Measurements from ENCODE around the gene SNX9. TPM values are rescaled to one million over a fixed set of nuclear protein-coding genes. Genes with fewer than 3 reads are reported as not detected.

The SNX9 gene
- polyA plus RNA-seq, 1 donor (not counting 4 experiments of a cell fraction or from before 2014, with no cell fraction given), result 37.8 TPM

DNA sequence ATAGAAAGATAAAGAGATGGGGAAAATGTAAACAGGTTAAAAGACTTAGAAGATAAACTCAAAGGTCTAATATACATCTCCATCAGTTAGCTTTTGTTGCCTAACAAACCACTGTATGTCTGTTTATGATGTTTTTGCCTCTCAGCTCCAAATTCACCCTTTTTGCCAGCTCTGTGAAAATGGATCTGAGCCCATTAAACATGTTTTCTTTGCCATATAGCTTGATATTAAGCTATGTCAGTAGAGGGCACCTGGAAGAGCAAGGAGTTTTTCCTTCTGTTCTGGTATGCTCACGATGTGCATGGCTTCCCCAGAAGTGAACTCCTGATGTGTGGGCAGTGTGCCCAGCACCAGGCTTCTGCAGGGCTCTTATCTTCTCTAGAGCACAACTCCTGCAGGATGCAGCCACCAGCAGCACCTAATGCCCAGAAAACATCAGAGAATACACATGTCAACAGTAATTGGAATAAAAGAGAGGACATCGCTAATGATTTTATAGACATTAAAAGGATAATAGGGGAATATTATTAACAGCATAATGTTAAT, 14.6 kb upstream of the SNX9 start:
- H3K27me3 ChIP-seq (ENCODE audit: control insufficient read depth, extremely low read depth, insufficient read depth, low read length), result no peaks in the 10 kb centered on the region
- no peak for TF ChIP-seq EZH2 (IDR thresholded peaks at IDR 0.05; ENCODE audit: low read length)
- TF ChIP-seq, protein P1, sequence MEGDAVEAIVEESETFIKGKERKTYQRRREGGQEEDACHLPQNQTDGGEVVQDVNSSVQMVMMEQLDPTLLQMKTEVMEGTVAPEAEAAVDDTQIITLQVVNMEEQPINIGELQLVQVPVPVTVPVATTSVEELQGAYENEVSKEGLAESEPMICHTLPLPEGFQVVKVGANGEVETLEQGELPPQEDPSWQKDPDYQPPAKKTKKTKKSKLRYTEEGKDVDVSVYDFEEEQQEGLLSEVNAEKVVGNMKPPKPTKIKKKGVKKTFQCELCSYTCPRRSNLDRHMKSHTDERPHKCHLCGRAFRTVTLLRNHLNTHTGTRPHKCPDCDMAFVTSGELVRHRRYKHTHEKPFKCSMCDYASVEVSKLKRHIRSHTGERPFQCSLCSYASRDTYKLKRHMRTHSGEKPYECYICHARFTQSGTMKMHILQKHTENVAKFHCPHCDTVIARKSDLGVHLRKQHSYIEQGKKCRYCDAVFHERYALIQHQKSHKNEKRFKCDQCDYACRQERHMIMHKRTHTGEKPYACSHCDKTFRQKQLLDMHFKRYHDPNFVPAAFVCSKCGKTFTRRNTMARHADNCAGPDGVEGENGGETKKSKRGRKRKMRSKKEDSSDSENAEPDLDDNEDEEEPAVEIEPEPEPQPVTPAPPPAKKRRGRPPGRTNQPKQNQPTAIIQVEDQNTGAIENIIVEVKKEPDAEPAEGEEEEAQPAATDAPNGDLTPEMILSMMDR (optimal IDR thresholded peaks at IDR 0.05 in 1 of 3, IDR thresholded peaks at IDR 0.05 in 1 of 3, conservative IDR thresholded peaks at IDR 0.05 in 1 of 3; ENCODE audit: extremely low read depth in 1 of 3, insufficient read depth in 2 of 3, low read length in 3 of 3), result no peak
- FAIRE-seq (no peak), DNase-seq (ENCODE audit: low read depth, low spot score) (no peak)
- H3K4me2 ChIP-seq (ENCODE audit: control insufficient read depth, extremely low read depth, insufficient read depth, low read depth, low read length), result no peak overlapping the region
- H3K9ac ChIP-seq (ENCODE audit: control insufficient read depth, extremely low read depth, insufficient read depth, low read length), result no peak overlapping the region
- no peak overlapping the region for H2AFZ ChIP-seq (ENCODE audit: control insufficient read depth, low read length)
- dilution Hi-C loops (cut with MboI; ENCODE audit: extremely low pct_ligation_motif_present, low sequenced_read_pairs), result no loop called here
- H3K4me1 ChIP-seq (ENCODE audit: control insufficient read depth, extremely low read depth, insufficient read depth, low read length), result peaks cover 8% of the 10 kb centered on the region
- no peaks in the 10 kb centered on the region for H3K79me2 ChIP-seq (ENCODE audit: control insufficient read depth, insufficient read depth, low read length)
- no peaks in the 10 kb centered on the region for H3K36me3 ChIP-seq (ENCODE audit: control insufficient read depth in 2 of 2, extremely low read depth in 1 of 2, insufficient read depth in 2 of 2, low read length in 2 of 2)
- H3K27ac ChIP-seq (ENCODE audit: control insufficient read depth, insufficient read depth, low read length), result no peak overlapping the region
- H3K9me3 ChIP-seq (ENCODE audit: control insufficient read depth, low read depth, low read length), result peaks cover 3% of the 10 kb centered on the region
- H3K9me1 ChIP-seq (ENCODE audit: control insufficient read depth, extremely low read depth, insufficient read depth, low read length), result no peaks in the 10 kb centered on the region
- no peaks in the 10 kb centered on the region for H4K20me1 ChIP-seq (ENCODE audit: control insufficient read depth, extremely low read depth, insufficient read depth, low read length)
- no peak overlapping the region for H3K4me3 ChIP-seq (ENCODE audit: control insufficient read depth in 2 of 3, extremely low read depth in 1 of 3, insufficient read depth in 2 of 3, low read depth in 1 of 3, low read length in 3 of 3)

DNA sequence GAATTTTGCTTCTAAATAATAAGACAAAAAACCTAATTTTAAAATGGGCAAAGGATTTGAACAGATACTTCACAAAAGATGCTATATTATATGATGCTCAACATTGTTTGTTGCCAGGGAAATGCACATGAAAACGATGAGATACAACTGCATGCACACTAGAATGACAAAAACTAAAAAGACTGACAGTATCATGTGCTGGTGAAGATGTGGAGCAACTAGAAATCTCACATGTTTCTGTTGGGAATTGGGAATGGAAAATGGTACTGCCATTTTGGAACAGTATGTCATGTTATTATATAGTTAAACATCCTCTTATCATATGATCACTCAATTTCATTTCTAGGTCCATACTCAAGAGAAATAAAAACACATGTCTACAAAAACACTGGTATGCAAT, 13.4 kb upstream of the SNX9 start:
- Histone ChIP-seq H2AFZ (ENCODE audit: control insufficient read depth, low read length) (no peak overlapping the region), H3K79me2 (ENCODE audit: control insufficient read depth, insufficient read depth, low read length) (no peaks in the 10 kb centered on the region), H3K27me3 (ENCODE audit: control insufficient read depth, extremely low read depth, insufficient read depth, low read length) (no peaks in the 10 kb centered on the region), H3K4me1 (ENCODE audit: control insufficient read depth, extremely low read depth, insufficient read depth, low read length) (peaks cover 7% of the 10 kb centered on the region), H3K9me3 (ENCODE audit: control insufficient read depth, low read depth, low read length) (peaks cover 3% of the 10 kb centered on the region), H4K20me1 (ENCODE audit: control insufficient read depth, extremely low read depth, insufficient read depth, low read length) (no peaks in the 10 kb centered on the region), H3K27ac (ENCODE audit: control insufficient read depth, insufficient read depth, low read length) (no peak overlapping the region), H3K9me1 (ENCODE audit: control insufficient read depth, extremely low read depth, insufficient read depth, low read length) (no peaks in the 10 kb centered on the region), H3K9ac (ENCODE audit: control insufficient read depth, extremely low read depth, insufficient read depth, low read length) (no peak overlapping the region), H3K4me2 (ENCODE audit: control insufficient read depth, extremely low read depth, insufficient read depth, low read depth, low read length) (no peak overlapping the region), H3K4me3 (ENCODE audit: control insufficient read depth in 2 of 3, extremely low read depth in 1 of 3, insufficient read depth in 2 of 3, low read depth in 1 of 3, low read length in 3 of 3) (no peak overlapping the region), H3K36me3 (ENCODE audit: control insufficient read depth in 2 of 2, extremely low read depth in 1 of 2, insufficient read depth in 2 of 2, low read length in 2 of 2) (no peaks in the 10 kb centered on the region)
- dilution Hi-C loops (cut with MboI; ENCODE audit: extremely low pct_ligation_motif_present, low sequenced_read_pairs), result no loop called here
- FAIRE-seq (no peak), DNase-seq (ENCODE audit: low read depth, low spot score) (no peak)
- TF ChIP-seq, protein P1 (optimal IDR thresholded peaks at IDR 0.05 in 1 of 3, IDR thresholded peaks at IDR 0.05 in 1 of 3, conservative IDR thresholded peaks at IDR 0.05 in 1 of 3; ENCODE audit: extremely low read depth in 1 of 3, insufficient read depth in 2 of 3, low read length in 3 of 3), result no peak
- TF ChIP-seq EZH2 (IDR thresholded peaks at IDR 0.05; ENCODE audit: low read length), result no peak
